ENCODE data around the gene AK5. TPM values are rescaled to one million over a fixed set of nuclear protein-coding genes. Genes with fewer than 3 reads are reported as not detected.

The AK5 gene
- total and polyA plus RNA-seq, 11 donors = 0.14 to 0.91 (median 0.40) TPM; not detected in 2

GRCh38 chr1:77467021-77467595, 185.3 kb downstream of the AK5 start:
- H3K9me3 ChIP-seq = no peaks in the 10 kb centered on the region
- H3K4me3 ChIP-seq = no peak overlapping the region
- no peak for ATAC-seq
- 88 to 92% (median 90%) methylated on average over 2 of the region's 2 CpGs for WGBS, 4 donors
- peak overlapping the region in 1 of 12 donors; percentile 47 for H3K27ac ChIP-seq
- no peaks in the 10 kb centered on the region for H3K36me3 ChIP-seq
- intact Hi-C loops (cut with DNase I) = no loop called here
- TF ChIP-seq CTCF (IDR thresholded peaks at IDR 0.05) (no peak), POLR2A (IDR thresholded peaks at IDR 0.05) (no peak)
- DNase-seq = no peak
- H3K27me3 ChIP-seq = no peaks in the 10 kb centered on the region
- H3K4me1 ChIP-seq = peaks cover 0 to 10% (median 0%) of the 10 kb centered on the region in 12 donors

GRCh38 chr1:77467741-77468140, 185.9 kb downstream of the AK5 start:
- ATAC-seq (no peak), DNase-seq (no peak)
- TF ChIP-seq CTCF (IDR thresholded peaks at IDR 0.05) = no peak
- no peak for TF ChIP-seq POLR2A (IDR thresholded peaks at IDR 0.05)
- intact Hi-C loops (cut with DNase I) = no loop called here
- Histone ChIP-seq H3K27ac (peak overlapping the region in 1 of 12 donors; percentile 47), H3K36me3 (no peaks in the 10 kb centered on the region), H3K9me3 (peaks cover 0 to 2% (median 0%) of the 10 kb centered on the region in 12 donors), H3K4me1 (peaks cover 0 to 10% (median 0%) of the 10 kb centered on the region in 12 donors), H3K27me3 (no peaks in the 10 kb centered on the region), H3K4me3 (no peak overlapping the region)
- whole genome bisulfite sequencing, 4 donors = 29 to 66% (median 61%) methylated on average over 2 of the region's 2 CpGs

- ATAC-seq = no peak
These were observed 186.6 kb downstream of the AK5 start for GRCh38 chr1:77468257-77468948.

More at GRCh38 chr1:77468257-77468948, 186.6 kb downstream of the AK5 start:
- 57 to 74% (median 61%) methylated on average over 4 of the region's 4 CpGs for WGBS, 4 donors
- intact Hi-C loops (cut with DNase I) = no loop called here
- no peak overlapping the region for H3K27ac ChIP-seq
- no peak overlapping the region for H3K4me3 ChIP-seq
- no peaks in the 10 kb centered on the region for H3K27me3 ChIP-seq
- TF ChIP-seq POLR2A (IDR thresholded peaks at IDR 0.05) = no peak
- no peak for TF ChIP-seq CTCF (IDR thresholded peaks at IDR 0.05)
- H3K4me1 ChIP-seq = peaks cover 0 to 10% (median 0%) of the 10 kb centered on the region in 12 donors
- DNase-seq = no peak
- H3K36me3 ChIP-seq = no peaks in the 10 kb centered on the region
- H3K9me3 ChIP-seq = peaks cover 0 to 4% (median 0%) of the 10 kb centered on the region in 12 donors
